GM03348 (cell line): ENCODE data around the gene KLK8.
"Not testable (repeated sequence)": the region's sequence is repeated elsewhere in the genome, so short reads cannot be mapped to it uniquely, and the experiment has no call there.

ENCODE experiments used
- DNase-seq: peaks from one replicate; pipeline ENCODE4 v3.0.0; 2012; ENCODE audit warnings: low spot score

KLK8 gene

DNA sequence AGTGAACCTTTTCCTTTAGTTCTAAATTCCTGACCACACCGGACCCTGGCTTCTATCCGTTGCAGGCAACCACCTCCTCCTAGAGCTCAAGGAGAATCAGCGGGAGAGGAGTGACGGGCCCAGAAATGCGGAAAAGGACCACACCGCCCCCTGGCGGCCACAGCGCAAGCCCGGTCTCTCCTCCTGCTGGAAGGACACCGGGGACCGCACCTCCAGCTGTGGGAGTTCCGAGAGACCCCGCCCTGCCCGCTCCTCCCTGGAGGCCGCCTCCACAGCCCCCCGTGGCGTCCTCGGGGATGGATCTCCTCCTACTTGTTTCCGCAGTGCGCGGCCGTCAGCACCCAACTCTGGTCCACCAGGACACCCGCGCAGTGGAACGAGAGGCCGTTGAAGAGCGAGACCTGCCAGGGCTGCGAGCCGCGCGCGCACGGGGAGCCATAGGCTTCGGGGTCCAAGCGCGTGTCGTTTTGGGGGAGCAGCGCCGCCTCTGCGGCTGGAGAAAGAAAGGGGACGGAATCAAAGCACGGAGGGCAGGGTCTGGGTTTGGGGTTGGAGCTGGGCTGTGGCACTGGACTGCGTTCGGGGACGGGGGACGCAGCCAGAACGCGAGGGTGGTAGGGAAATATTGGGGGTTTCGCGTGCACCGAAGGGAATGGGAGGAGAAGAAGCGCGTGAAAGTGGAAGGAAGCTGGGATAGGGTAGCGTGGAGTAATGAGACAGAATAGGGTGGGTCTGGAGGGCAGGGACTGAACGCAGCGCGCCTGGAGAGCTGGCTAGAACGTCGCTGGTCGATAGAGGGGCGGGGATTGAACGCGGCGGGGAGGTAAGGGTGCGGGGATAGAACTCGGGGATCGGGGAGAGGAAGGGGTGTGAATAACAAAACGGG, 15.6 kb upstream of the KLK8 start:
- DNase-seq: peak; percentile 85

DNA sequence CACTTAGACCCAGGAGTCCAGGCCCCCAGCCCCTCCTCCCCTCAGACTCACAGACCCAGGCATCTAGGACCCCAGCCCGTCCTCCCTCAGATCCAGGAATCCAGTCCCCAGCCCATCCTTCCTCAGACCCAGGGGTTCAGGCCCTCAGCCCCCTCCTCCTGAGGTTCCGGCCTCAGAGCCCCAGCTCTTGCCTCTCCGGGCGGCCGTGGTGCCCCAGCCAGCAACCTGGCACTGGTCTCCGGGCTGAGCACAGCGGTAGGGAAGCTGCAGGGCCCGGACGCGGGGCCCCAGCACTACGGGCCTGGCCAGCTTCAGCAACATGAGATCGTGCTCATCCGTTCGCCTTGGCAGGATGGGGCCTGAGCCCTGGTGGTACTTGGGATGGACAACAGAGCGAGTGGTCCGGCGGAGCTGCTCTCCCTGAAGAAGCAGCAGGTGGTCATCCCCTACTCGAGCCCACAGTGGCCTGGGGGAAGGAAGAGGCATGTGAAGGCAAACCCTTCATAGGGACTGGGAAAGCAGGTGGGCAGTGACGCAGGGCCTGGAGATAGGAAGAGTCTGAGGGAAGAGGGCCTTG, 14.4 kb upstream of the KLK8 start:
- DNase-seq: no peak

DNA sequence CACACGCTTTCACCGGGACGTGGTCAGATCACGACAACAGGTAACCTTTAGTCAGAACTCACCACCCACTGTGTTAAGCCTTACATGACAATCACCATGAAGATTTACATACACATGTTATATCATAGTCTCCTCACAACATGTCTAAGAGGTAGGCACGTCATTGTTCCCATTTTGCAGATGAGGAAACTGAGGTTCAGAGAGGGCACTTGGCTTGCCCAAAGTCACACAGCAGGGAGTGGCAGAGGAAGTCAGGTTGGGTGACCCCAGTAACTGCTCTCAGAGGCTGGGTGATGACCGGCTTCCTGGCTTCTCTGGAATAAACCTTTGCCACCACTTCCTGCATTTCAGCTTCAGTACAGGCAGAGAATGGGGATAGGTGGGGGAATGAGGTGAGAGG, 12.8 kb upstream of the KLK8 start:
- DNase-seq: no peak

DNA sequence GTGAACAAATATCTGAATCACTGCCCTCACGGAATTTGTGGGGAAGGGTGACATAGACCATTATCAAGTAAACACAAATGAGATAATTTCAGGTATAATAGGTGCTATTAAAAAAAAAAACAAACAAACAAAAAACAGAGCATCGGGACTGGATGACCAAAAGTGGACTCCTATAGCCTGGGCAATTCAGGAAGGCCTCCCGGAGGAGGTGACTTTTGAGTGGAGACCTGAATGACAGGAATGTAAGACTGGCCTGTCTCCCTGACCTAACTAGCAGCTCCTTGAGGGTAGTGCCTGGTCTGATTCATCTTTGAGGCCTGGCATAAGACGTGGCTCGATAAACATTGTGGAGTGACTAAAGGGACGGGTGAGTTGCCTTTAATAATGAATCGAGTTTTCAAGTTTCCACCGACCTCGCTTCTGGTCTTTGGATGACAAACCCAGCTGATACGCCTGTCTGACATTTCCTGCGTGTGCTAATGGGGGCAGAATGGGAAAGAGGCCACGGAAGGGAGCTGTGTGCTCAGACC, 11.3 kb upstream of the KLK8 start:
- DNase-seq: no peak

DNA sequence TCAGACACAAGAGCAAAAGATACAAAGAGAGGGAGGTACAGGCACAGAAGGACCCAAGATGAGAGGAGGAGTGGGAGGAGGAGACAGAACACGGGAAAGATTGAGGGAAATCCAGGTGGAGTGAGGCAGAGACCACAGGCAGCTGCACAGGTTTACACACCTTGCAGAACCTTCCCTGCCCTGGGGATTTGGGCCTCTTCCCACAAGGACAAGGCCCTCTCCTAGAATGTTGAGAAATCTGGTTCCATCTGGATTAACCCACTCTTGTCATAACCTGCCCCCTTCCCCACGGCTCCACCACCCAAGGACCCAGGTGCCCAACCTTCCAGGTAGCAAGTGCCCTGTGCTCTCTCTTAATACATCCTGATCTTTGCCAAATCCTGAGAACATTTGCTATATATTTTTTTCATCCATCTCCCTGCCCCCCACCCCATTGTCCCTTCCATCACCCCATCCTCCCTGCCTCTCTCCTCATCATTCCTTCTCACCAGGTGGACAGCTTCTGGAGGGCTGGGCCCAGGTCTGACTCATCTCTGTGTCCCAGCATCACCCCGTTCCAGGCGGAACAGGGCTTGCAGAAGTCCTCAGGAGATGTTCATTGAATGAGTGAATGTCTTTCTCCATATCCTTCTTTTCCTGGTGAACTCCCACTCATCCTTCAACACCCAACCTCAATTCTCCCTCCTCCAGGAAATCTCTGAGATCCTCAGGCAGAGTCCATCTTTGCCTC, 8.8 kb upstream of the KLK8 start:
- no peak for DNase-seq

DNA sequence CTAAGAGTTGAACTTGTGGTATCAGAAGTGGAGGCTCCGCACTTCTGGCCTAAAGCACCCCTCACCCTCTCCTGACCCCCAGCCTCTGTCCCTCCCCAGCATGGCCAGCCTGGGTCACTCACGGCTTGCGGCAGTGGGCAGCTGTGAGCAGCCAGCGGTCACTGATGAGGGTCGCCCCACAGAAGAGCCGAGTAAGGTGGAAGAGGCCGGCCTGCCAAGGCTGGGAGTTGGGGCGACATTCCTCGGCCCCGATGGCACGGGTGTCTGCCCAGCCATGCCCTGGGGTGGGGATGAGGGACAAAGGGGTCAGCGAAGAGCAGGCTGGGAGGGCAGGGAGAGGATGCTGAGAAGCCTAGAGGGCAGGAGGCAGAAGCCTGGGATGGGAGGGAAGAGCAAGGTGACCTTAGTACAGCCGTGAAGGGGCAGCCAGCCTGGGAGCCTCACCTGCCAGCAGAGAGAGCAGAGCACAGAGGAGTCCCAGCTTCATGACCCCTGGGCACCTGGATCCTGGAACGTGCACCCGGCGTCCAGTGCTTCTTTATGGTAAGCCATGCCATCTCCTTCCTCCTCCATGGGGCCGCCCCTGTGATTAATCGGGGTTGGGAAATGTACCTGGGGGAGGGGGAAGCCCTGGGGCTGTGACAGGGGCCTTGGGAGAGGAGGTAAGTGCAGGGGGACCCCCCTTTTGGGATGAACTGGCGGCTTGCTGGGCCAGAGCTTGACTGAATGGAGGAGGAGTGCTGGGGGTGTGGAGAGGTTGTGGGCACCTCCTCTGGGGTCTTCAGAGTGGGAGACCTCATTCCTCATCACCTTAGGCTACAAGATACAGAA, 7.9 kb upstream of the KLK8 start:
- no peak for DNase-seq

DNA sequence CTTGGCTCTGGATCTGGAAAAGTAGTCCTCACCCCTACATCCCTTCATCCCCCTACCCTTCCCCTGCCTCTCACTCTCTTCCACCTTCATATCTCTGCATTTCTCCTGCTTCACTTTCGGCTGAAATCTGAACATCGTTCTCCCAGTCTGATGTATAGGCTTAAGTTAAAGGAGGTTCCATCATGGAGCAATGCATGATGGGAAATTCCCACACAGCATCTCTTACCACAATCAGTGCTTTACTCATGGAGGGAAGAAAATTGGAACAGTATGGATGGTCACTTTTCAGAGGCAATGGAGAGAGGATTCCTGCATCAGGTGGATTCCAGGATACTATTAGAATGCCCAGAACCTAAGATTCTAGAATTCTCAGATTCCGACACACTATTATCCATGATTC, 6.1 kb upstream of the KLK8 start:
- no peak for DNase-seq

DNA sequence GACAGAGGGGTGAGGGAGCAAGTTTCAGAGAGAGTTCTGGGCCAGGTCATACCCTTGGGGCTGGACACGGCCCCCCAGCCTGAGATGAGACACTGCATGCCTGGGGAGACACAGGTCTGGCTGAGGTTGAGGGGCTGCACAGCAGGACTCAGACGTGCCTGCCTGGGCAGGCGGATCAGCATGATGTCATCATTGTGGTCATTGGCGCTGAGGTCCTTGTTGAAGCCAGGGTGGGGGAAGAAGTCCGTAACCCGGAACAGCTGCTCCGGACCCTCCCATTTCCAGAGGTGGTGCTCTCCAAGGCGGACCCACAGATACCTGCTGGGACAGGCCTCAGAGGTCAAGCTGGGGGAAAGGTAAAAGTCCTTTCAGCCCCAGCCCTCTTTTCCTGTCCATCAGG, 5.0 kb upstream of the KLK8 start:
- DNase-seq: no peak

DNA sequence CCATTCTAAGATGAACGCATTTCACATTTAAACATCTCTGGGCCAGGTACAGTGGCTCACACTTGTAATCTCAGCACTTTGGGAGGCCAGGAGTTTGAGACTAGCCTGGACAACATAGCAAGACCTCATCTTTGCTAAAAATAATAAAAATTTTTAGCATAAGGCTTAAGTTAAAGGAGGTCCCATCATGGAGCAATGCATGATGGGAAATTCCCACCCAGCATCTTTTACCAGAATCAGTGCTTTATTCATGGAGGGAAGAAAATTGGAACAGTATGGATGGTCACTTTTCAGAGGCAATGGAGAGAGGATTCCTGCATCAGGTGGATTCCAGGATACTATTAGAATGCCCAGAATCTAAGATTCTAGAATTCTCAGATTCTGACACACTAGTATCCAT, 3.8 kb upstream of the KLK8 start:
- no peak for DNase-seq

DNA sequence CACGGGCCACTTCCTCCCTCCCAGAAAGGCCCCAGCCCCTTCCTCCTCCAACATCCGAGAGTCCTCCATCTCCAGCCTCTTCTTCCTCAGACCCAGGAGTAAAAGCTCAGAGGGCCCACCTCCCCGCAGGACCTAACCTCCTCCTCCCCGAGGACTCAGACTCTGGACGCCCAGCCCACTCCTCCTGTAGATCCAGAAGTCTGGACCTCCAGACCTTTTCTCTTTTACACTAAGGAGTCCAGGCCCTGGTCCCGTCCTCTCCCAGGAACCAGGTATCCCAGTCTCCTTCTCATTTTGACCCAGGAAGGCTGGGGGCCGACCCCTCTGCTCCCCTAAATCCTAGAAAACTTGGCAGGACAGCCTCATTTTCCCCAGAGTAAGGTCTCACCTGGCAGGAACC, 1.9 kb upstream of the KLK8 start:
- no peak for DNase-seq

DNA sequence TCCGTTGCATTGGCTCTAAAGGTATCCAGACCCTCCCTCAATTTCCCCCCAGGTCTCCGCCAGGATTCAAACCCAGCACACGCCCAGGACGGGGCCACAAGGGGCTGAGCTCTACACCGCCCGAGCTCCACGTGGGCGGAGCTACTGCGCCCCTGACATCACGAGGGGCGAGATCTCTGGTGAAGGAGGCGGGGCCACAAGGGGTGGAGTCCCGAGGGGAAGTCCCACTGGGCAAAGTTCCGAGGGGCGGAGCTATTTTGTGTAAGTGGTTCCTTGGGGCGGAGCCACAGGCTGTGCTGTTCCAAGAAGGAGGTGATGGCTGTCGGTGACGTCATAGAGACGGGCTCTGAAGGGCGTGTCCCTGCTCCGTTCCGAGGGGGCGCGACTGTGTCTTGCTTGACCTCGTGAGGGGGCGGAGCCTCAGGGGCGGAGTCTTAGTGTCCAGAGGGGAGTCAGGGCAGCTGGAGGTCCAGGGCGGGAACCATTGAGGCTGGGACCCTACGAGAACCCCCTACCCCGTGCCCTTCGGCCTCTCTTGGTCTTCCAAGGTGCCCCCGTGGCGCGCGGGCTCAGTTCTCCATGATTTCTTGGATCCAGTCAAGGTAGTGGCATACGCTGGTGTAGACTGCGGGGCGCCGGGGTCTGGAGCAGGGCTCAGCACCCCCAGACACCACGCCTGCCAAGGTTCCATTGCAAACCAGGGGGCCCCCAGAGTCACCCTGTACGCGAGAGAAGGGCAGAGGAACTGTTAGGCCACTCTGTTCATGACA, 1.3 kb upstream of the KLK8 start:
- DNase-seq: no peak

DNA sequence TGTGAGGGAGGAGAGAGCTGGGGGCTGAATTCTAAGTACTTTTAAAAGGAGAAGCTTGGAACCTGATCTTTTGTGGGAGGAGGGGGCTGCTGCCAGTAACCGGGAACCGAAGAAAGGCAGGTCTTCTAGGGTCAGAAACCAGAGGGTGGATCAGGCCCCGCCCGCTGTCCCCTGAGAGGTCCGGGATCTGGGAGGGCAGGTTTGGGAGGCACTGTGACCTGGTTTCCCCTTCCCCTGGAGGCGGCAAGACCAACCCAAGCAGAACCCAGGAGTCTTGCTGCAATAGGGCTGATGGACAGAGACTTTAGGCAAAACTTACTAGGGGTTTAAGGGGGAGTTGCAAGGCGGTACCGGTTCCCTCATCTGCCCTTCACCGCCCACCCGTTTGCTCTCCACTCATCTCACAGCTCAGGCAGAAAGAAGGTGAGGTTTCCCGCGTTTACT, 707 bp upstream of the KLK8 start:
- DNase-seq: no peak

DNA sequence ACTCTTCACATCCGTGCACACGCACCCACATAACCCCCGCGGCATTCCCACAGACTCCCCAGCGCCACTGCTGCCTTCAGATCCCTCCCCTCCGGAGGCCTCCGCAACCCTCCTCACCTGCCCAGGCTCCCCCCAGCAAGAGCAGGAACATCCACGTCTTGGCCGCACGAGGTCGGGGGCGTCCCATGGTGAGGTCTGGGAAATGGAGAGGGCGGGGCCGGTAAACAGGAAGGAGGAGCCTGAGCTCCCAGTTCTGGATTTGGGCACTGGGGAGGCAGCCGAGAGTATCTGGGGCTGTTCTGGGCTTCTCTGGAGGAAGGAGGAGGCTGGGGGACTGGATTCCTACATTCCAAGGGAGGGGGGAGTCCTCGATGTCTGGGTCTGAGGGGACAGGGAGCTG, 423 bp downstream of the KLK8 start:
- DNase-seq: no peak

DNA sequence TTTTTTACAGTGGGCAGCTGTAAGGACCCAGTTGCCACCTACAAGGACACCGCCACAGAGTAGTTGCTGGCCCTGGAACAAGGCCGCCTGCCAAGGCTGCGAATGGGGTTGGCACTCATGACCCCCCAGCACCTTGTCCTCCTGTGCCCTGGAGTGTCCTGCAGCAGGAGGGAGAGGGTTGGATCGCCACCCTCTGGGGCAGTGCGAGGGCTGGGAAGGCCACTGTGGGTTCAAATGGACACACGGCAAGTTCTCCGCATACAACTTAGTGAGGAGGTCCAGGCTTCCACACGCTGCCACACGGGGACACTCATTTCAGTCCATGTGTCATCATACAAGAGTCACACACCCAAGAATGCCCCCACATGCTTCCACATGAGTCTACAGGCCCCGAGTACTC, 978 bp downstream of the KLK8 start:
- no peak for DNase-seq

DNA sequence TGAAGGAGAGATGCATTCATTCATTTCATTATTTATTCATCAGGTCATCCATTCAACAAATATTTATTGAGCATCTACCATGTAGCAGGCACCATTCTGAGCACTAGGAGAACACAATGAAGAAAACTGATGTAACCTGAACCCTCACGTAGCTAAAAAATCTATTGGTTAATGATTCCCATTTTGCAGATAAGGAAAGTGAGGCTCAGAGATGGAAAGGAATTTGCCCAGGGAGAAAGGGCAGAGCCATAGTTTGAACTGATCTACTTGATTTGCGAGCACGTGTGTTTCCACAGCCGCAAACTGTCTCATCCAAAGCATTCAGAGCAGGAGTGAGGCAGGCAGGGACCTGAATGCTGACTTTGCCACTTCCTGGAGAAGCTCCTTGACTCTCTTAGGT, 2.7 kb downstream of the KLK8 start:
- DNase-seq: no peak

DNA sequence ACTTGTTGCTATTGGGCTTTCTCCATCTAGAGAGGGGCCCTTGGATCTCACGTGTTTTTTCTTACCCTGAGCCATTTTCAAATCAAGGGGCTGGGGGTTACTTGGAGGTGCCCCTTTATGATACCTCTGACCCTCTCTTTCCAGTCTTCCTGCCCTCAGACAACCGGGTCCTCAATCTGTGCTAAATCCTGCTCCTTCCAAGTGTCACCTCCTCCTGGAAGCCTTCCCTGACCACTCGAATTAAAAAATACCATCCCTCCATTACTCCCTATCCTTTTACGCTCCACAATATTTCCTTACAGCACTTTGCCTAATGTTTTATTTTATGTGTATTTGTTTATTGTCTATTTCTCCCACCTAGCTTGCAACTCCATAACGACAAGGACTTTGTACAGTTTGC, 3.3 kb downstream of the KLK8 start:
- DNase-seq: no peak

DNA sequence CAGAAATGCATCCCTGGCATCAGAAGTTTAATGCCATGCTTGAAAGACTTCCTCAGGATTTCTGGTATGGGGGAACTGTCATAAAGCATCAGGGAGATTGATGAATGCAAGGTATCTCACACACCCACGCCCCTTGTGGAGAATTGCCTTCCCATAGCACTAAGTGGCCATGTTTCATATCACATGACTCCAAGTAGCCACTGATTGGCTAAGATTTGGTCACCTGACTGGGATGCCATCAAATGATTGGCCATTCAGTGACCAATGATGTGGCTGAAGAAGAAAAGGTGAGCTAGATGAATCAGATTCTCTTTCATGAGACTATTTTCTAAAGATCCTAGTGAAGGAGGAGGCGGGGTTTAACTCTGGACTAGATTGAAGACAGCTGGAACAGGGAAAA, 7.3 kb downstream of the KLK8 start:
- DNase-seq: no peak

DNA sequence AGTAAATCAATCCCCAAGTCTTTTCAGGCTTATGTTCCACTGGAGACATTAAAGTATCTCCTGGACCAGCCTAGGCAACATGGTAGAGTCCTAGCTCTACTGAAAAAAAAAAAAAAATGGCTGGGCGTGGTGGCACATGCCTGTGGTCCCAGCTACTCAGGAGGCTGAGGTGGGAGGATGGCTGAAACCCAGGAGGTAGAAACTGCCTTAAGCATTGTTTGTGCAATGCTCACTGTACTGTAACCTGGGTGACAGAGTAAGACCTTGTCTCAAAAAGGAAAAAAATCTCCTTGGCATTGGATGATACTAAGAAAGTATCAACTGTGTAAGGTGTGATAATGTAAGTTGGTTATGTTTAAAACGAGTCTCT, 8.8 kb downstream of the KLK8 start:
- no peak for DNase-seq

DNA sequence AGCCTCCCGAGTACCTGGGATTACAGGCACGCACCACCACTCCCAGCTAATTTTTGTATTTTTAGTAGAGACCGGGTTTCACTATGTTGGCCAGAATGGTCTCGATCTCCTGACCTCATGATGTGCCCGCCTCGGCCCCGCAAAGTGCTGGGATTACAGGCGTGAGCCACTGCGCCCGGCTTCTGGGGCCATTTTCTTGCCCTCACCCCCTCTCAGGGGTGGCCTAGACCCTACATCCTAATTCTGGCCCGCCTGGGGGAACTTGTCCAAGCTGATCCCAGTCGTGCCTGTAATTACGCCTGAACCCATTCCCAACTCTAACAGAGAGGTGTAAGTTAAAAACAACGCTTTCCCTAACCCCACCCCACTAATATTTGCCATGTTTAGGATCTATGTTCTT, 17.0 kb downstream of the KLK8 start:
- not testable (repeated sequence) for DNase-seq

DNA sequence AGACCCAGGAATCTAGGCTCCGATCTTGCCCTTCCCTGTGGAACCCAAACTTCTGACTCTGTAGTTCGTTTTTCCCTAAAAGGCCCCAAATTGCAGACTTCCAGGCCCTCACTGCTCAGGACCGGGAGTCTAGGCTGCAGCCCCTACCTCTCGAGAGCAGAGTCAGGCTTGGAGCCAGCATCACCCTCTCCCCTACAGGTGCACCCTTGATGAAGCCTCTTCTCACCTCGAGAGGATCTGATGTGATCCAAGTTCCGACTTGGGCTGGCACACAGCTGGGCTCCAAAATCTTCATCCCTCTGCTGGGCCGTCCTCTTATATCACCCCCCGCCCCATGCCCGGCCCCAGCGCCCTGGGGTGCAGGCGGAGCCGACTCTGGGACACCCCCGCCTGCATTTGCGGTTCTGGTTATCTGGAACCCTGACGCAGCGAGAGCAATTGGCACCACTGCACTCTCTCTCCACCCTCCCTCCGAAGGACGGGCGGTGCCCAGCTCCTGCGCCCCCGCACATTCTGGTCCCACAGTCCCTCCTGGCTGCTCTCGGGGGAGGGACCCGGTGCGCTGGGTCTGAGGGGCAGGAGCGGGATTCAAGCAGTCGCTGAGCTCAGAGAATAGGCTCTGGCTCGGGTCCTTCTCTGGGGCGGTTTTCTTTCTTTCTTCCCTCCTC, 17.6 kb downstream of the KLK8 start, which contains the start of gene KLK7:
TSS of gene KLK7 (minus strand) at position 293 of the 668 bp plus-strand sequence. CDS start 1,518 bp downstream, outside the sequence.
- no peak for DNase-seq

DNA sequence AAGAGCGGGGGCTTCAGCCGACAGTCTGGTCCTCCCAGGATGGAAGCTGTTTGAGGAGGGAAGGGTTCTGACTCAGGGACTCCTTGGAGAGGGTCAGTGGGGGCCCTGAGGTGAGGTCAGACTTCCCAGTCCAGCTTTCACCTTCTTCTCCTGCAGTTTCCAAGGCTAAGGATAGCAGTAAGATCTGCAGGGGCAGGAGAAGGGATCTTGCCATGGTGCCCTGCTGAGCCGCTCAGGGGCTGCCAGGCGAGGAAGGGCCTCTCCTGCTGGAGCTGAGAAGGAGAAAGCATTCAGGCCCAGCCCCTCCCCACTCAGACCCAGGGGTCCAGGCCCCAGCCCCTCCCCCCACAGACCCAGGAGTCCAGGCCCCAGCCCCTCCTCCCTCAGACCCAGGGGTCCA, 19.2 kb downstream of the KLK8 start:
- DNase-seq: no peak
